Tibial nerve (tissue), 3 donors: ENCODE measurements around the gene SIDT1.

Source experiments
- POLR2A ChIP-seq, 2 donors: fragments of 450-650 bp; IDR thresholded peaks; one replicate each; pipeline ENCODE4 v1.6.1; 2017; ENCODE audit warnings: antibody characterized with exemption in 2 of 2, mild to moderate bottlenecking in 2 of 2, moderate library complexity in 2 of 2
- TF ChIP-seq, protein P1 (sequence below), 5 experiments: fragments of 200-600 bp in 3 of 5; fragments of 450-650 bp in 2 of 5; sonication (generic) in 3 of 5; IDR thresholded peaks; one replicate each; pipeline ENCODE4 v1.5.1; 2016 to 2019; ENCODE audit warnings: antibody characterized with exemption in 5 of 5, mild to moderate bottlenecking in 3 of 5, moderate library complexity in 2 of 5

DNA sequence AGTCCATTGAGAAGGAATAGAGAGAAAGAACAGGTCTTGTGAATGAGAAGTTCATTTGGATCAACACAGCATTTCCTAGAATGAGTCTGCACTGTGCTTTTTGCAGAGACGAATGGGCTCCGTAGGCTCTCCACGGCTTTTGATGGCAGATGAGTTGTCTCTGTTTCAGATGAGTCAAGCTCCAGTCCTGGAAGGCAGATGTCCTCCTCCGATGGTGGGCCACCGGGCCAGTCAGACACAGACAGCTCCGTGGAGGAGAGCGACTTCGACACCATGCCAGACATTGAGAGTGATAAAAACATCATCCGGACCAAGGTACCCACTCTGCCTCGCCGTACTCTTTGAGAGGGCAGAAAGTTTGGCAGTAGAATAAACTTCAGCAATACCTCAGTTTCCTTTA lies 70.5 kb downstream of the SIDT1 start:
- TF ChIP-seq, protein P1, sequence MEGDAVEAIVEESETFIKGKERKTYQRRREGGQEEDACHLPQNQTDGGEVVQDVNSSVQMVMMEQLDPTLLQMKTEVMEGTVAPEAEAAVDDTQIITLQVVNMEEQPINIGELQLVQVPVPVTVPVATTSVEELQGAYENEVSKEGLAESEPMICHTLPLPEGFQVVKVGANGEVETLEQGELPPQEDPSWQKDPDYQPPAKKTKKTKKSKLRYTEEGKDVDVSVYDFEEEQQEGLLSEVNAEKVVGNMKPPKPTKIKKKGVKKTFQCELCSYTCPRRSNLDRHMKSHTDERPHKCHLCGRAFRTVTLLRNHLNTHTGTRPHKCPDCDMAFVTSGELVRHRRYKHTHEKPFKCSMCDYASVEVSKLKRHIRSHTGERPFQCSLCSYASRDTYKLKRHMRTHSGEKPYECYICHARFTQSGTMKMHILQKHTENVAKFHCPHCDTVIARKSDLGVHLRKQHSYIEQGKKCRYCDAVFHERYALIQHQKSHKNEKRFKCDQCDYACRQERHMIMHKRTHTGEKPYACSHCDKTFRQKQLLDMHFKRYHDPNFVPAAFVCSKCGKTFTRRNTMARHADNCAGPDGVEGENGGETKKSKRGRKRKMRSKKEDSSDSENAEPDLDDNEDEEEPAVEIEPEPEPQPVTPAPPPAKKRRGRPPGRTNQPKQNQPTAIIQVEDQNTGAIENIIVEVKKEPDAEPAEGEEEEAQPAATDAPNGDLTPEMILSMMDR (IDR thresholded peaks at IDR 0.05): no peak
- TF ChIP-seq POLR2A (IDR thresholded peaks at IDR 0.05): no peak
